Stimulated activated CD8-positive, alpha-beta memory T cell treated with anti-CD3 and anti-CD28 coated beads, Interleukin-7, amount 100 ng/mL, for 48 hours (primary cell): ENCODE measurements around the gene RNF180.
"Not testable (repeated sequence)": the region's sequence is repeated elsewhere in the genome, so short reads cannot be mapped to it uniquely, and the experiment has no call there.

Experiments
- DNase-seq, 2 donors: peaks; one replicate each; pipeline ENCODE4 v3.0.0-alpha.2; 2020; ENCODE audit warnings: low read depth in 1 of 2; ENCODE audit errors: extremely low read depth in 1 of 2

The RNF180 gene

DNA sequence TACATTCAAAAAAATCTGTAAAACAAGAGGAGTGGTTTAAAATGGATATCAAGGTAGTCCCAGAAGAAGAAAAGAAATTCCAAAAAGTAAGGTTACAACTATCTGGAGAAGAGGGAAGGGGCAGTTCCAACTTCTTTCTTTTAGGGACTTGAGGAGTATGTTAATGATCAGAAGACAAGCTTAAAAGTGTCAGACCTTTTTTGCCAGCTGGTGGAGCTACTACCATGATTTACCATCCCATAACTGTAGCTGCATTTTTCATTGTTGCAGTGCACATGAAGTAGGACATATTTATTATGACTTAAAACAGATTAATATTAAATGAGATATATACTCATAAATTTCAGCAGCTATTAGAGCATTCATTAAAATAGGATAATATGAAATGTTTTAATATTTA is 181.7 kb downstream of the RNF180 start:
- no peak for DNase-seq

DNA sequence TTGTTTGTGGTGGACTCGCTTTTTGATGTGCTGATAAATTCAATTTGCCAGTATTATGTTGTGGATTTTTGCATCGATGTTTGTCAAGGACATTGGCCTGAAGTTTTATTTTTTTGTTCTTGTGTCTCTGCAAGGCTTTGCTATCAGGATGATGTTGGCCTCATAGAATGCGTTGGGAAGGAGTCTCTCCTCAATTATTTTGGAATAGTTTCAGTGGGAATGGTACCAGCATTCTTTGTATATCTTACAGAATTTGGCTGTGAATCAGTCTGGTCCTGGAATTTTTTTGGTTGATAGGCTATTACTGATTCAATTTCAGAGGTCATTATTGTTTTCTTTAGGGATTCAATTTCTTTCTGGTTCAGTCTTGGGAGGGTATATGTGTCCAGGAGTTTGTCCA is 198.8 kb downstream of the RNF180 start:
- no peak for DNase-seq

- DNase-seq: no peak
These were observed 219.1 kb downstream of the RNF180 start for GRCh38 chr5:64384765-64385164.

DNA sequence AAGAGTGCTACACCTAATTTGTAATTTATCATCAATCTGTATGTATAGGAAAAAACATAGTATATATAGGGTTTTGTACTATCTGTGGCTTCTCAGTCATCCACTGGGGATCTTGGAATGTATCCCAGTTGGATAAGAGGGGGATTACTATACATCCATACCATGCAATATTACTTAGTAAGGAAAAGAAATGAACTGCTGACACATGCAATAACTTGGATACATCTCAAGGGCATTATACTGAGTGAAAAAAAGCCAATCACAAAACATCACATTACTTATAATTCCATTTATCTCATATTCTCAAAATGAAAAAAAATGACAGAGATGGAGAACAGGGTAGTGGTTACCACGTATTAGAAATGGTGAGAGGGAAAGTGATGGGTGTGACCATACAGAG is 231.9 kb downstream of the RNF180 start:
- DNase-seq: no peak

- not testable (repeated sequence) for DNase-seq
These were observed 233.1 kb downstream of the RNF180 start for GRCh38 chr5:64398735-64399134.

- not testable (repeated sequence) for DNase-seq
These were observed 241.6 kb downstream of the RNF180 start for GRCh38 chr5:64407103-64407825.

DNA sequence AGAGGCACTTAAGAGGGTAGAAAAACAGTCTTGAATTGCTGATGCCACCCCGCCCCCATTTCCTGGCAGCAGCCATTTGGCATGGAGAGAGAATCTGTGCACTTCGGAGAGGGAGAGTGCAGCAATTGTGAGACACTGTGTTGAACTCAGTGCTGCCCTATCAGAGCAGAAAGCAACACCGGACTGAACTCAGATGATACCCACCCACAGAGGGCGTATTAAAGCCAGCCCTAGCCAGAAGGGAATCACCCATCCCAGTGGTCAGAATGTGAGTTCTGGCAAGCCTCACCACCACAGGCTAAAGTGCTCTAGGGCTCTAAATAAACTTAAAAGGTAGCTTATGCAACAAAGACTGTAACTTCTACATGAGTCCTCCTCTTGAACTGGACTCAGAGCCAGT is 251.7 kb downstream of the RNF180 start:
- no peak for DNase-seq

GRCh38 chr5:64418013-64418412 is 252.4 kb downstream of the RNF180 start:
- DNase-seq: no peak
